Calu3 (cell line): ENCODE results near the gene PDK3. TPM values are rescaled to one million over a fixed set of nuclear protein-coding genes. Genes with fewer than 3 reads are reported as not detected.

Source experiments
- BruUV-seq: library from RNA; stranded (reverse); fragments of 400-500 nt; replicated peaks from 2 replicates; lab custom pipeline; 2021; lab: Mats Ljungman, UMichigan
- CTCF ChIA-PET: fragments of 300-600 bp; sonication (Branson Sonifier 250); formaldehyde crosslinking; loops from one replicate; lab custom pipeline; 2022; ENCODE audit warnings: antibody characterized with exemption; lab: Charles Lee
- DNase-seq: peaks from one replicate; pipeline ENCODE4 v3.0.0; 2022
- H3K27ac Mint-ChIP-seq: one replicate; pipeline ENCODE4 v1.8.0; 2022; ENCODE audit warnings: mixed read lengths; ENCODE audit not compliant: unreplicated experiment
- H3K27me3 Mint-ChIP-seq: one replicate; pipeline ENCODE4 v1.8.0; 2022; ENCODE audit warnings: mixed read lengths; ENCODE audit not compliant: unreplicated experiment
- H3K36me3 Mint-ChIP-seq: one replicate; pipeline ENCODE4 v1.8.0; 2022; ENCODE audit warnings: mild to moderate bottlenecking, moderate library complexity, mixed read lengths; ENCODE audit not compliant: insufficient read depth, unreplicated experiment
- H3K4me1 Mint-ChIP-seq: one replicate; pipeline ENCODE4 v1.8.0; 2022; ENCODE audit warnings: mild to moderate bottlenecking, low read depth, mixed read lengths; ENCODE audit not compliant: unreplicated experiment
- H3K4me3 Mint-ChIP-seq: one replicate; pipeline ENCODE4 v1.8.0; 2022; ENCODE audit warnings: mild to moderate bottlenecking, low read depth, moderate library complexity, mixed read lengths; ENCODE audit not compliant: unreplicated experiment
- H3K9me3 Mint-ChIP-seq: one replicate; pipeline ENCODE4 v1.8.0; 2022; ENCODE audit warnings: low read depth, mixed read lengths; ENCODE audit not compliant: unreplicated experiment
- CTCF ChIP-seq: fragments of 200-600 bp; IDR thresholded peaks from one replicate; pipeline ENCODE4 v1.8.0; 2022; ENCODE audit warnings: antibody characterized with exemption; ENCODE audit not compliant: unreplicated experiment
- intact Hi-C: fragments of 100-400 bp; cut with micrococcal nuclease; formaldehyde crosslinking; loops from one replicate; pipeline ENCODE4 v1.10.0; 2022; ENCODE audit not compliant: unreplicated experiment
- total RNA-seq: library from RNA; stranded (reverse); gene quantifications from 2 replicates; pipeline ENCODE4 v1.2.3, GENCODE V29; 2022

The PDK3 gene
- total RNA-seq, 1 experiment from 2014 or later: 13.7 TPM

DNA sequence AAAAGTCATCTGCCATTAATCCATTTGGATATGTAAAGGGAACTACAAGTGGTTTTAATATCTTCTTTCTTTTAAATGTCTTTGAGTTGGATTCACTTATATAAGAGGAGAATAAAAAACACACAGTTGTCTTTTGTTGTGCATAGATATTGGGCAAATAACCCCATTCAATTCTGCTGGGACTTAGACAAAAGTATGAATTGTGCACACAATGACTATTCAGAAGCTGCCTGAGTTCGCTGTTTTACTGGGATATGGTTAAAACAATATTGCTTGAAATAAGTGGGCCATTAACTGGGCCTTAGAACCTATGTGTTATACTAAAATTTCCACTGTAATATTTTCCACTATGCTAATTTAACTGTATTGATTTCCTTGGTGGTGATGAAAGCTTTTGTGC is 110.4 kb downstream of the PDK3 start:
- Mint-ChIP-seq H3K27me3 (peaks cover 28% of the 10 kb centered on the region), H3K4me3 (no peak overlapping the region), H3K4me1 (no peaks in the 10 kb centered on the region), H3K36me3 (no peaks in the 10 kb centered on the region), H3K9me3 (no peaks in the 10 kb centered on the region), H3K27ac (no peak overlapping the region)
- intact Hi-C loops: no loop called here
- no TSS peak for BruUV-seq
- no peak for TF ChIP-seq CTCF
- CTCF ChIA-PET: no interaction called here
- no peak for DNase-seq

DNA sequence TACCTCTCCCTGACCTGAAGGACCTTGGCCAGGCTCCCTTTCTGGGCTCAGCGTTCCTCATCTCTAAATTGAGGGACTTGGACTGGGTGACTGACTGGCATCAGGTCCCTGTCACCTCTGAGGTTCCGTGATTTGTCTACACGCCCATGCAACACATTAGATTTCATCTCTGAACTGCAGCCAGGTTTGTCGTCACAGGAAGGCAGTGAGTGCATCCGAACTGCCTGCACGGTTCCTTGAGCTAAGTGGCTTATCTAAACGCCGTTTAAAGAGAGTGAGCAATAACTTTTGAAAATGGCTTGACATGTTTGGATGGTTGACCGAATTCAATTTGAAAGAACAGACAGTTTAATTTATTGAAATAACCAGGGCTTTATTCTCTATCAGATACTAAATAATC is 112.0 kb downstream of the PDK3 start:
- peaks cover 44% of the 10 kb centered on the region for H3K27me3 Mint-ChIP-seq
- H3K4me3 Mint-ChIP-seq: no peak overlapping the region
- intact Hi-C loops: no loop called here
- DNase-seq: no peak
- H3K4me1 Mint-ChIP-seq: no peaks in the 10 kb centered on the region
- no peaks in the 10 kb centered on the region for H3K36me3 Mint-ChIP-seq
- TF ChIP-seq CTCF: no peak
- H3K27ac Mint-ChIP-seq: no peak overlapping the region
- no peaks in the 10 kb centered on the region for H3K9me3 Mint-ChIP-seq
- BruUV-seq: no TSS peak
- CTCF ChIA-PET: no interaction called here

Other genes starting within 250 kb of the PDK3 start
- gene SUPT20HL2, start 151.2 kb upstream of the PDK3 start, total RNA-seq: not detected in 2 replicates
- gene SUPT20HL1, start 104.6 kb upstream of the PDK3 start, total RNA-seq: not detected in 2 replicates
- 0.07 and 0.09 TPM in 2 replicates for gene PCYT1B, start 182.1 kb downstream of the PDK3 start, total RNA-seq
- 21.3 and 25.2 TPM in 2 replicates for gene POLA1, start 228.6 kb downstream of the PDK3 start, total RNA-seq